Thoracic aorta (tissue), 2 donors: ENCODE results near the gene PLAC8L1. TPM values are rescaled to one million over a fixed set of nuclear protein-coding genes. Genes with fewer than 3 reads are reported as not detected.
"Not testable (repeated sequence)": the region's sequence is repeated elsewhere in the genome, so short reads cannot be mapped to it uniquely, and the experiment has no call there.

Experiments
- ATAC-seq: fragments of 150-250 bp; one replicate; pipeline ENCODE4 v1.8.0; 2017; ENCODE audit warnings: low read depth; ENCODE audit not compliant: insufficient number of reproducible peaks, low FRiP score
- DNase-seq: peaks from one replicate; pipeline ENCODE4 v3.0.0-alpha.2; 2020; ENCODE audit warnings: low spot score
- H3K27ac ChIP-seq, 2 donors: fragments of 200-600 bp; sonication (generic); 1 replicate in 1 of 2; 2 replicates in 1 of 2; pipeline ENCODE4 v1.5.1; 2016; ENCODE audit warnings: mild to moderate bottlenecking in 2 of 2, moderate library complexity in 2 of 2
- H3K27me3 ChIP-seq: fragments of 200-600 bp; sonication (generic); replicated peaks from 2 replicates; pipeline ENCODE4 v1.6.0; 2016; ENCODE audit warnings: mild to moderate bottlenecking; ENCODE audit not compliant: insufficient read depth
- H3K36me3 ChIP-seq: fragments of 200-600 bp; sonication (generic); one replicate; pipeline ENCODE4 v1.5.1; 2016
- H3K4me1 ChIP-seq, 2 donors: fragments of 200-600 bp; sonication (generic); 1 replicate in 1 of 2; 2 replicates in 1 of 2; pipeline versions ENCODE4 v1.5.1 to v1.6.0; 2016; ENCODE audit warnings: low read depth in 2 of 2, mild to moderate bottlenecking in 1 of 2; ENCODE audit not compliant: control insufficient read depth in 1 of 2
- H3K4me3 ChIP-seq: fragments of 200-600 bp; sonication (generic); 2 replicates; pipeline ENCODE4 v1.5.1; 2016; ENCODE audit warnings: mild to moderate bottlenecking
- H3K9me3 ChIP-seq: fragments of 200-600 bp; sonication (generic); 2 replicates; pipeline ENCODE4 v1.5.1; 2016
- CTCF ChIP-seq: fragments of 200-600 bp; sonication (generic); IDR thresholded peaks from one replicate; pipeline ENCODE4 v1.5.1; 2019; ENCODE audit warnings: antibody characterized with exemption
- total RNA-seq, 2 donors: library from RNA; depleted of rRNA; stranded (reverse); fragments of >200 nt; gene quantifications; one replicate each; pipeline versions ENCODE4 v1.1.0 to v1.2.3, GENCODE V29; 2016

Gene PLAC8L1
- total RNA-seq, 2 donors from 2014 or later: not detected

GRCh38 chr5:146111409-146111808 lies 6.0 kb upstream of the PLAC8L1 start:
- peaks cover 12% of the 10 kb centered on the region for H3K36me3 ChIP-seq
- DNase-seq (no peak), ATAC-seq (no peak)
- H3K27ac ChIP-seq: no peak overlapping the region
- no peaks in the 10 kb centered on the region for H3K27me3 ChIP-seq
- no peak overlapping the region for H3K4me3 ChIP-seq
- TF ChIP-seq CTCF: no peak
- no peaks in the 10 kb centered on the region for H3K9me3 ChIP-seq
- H3K4me1 ChIP-seq: no peaks in the 10 kb centered on the region

DNA sequence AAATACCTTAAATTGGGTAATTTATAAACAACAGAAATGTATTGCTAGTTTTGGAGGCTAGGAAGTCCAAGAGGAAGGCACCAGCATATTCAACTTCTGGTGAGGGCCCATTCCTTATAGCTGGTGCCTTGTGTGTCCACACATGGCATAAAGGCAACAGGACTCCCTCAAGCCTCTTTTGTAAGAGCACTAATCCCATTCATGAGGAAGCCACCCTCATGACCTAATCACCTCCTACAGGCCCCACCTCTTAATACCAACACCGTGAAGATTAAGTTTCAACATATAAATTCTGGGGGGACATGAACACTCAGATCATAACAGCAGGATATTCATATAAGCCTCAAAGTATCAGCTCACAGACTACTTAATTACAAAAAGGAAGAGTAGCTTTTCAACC lies 4.0 kb upstream of the PLAC8L1 start:
- no peaks in the 10 kb centered on the region for H3K9me3 ChIP-seq
- no peak for TF ChIP-seq CTCF
- ATAC-seq: no peak

DNA sequence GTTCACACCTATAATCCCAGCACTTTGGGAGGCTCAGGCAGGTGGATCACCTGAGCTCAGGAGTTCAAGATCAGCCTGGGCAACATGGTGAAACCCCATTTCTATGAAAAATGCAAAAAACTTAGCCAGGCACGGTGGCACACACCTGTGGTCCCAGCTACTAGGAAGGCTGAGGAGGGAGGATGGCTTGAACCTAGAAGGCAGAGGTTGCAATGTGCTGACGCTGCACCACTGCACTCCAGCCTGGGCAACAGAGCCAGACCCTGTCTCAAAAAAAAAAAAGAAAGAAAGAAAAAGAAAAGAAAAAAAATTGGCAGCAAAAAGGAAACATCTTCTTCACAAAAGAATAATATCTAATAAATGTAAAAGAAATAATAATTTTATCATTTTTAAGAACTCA lies 3.5 kb upstream of the PLAC8L1 start:
- not testable (repeated sequence) for H3K4me1 ChIP-seq, DNase-seq, H3K9me3 ChIP-seq, ATAC-seq, H3K27me3 ChIP-seq, H3K4me3 ChIP-seq, H3K27ac ChIP-seq, H3K36me3 ChIP-seq

More for the DNA sequence above, 4.0 kb upstream of the PLAC8L1 start:
- H3K4me1 ChIP-seq: no peaks in the 10 kb centered on the region
- DNase-seq: no peak
- H3K27ac ChIP-seq: no peak overlapping the region
- H3K36me3 ChIP-seq: peaks cover 8% of the 10 kb centered on the region
- no peak overlapping the region for H3K4me3 ChIP-seq
- H3K27me3 ChIP-seq: no peaks in the 10 kb centered on the region

DNA sequence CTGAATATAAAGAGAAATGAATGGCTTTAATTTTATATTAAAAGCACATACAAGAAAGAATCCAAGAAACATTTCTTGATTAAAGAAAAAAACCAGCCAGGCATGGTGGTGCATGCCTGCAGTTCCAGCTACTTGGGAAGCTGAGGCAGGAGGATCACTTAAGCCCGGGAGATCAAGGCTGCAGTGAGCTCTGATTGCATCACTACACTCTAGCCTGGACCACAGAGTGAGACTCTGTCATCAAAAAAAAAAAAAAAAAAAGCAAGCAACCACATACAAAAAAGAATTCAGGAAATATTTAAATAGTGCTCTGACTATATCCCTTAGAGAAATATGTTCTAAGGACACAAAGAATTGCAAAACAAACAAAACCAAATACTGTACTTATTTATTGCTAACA lies 2.5 kb upstream of the PLAC8L1 start:
- H3K27me3 ChIP-seq: no peaks in the 10 kb centered on the region
- no peak overlapping the region for H3K27ac ChIP-seq
- no peak for ATAC-seq
- H3K4me1 ChIP-seq: no peaks in the 10 kb centered on the region
- H3K36me3 ChIP-seq: peaks cover 5% of the 10 kb centered on the region
- no peak for DNase-seq
- H3K4me3 ChIP-seq: no peak overlapping the region
- TF ChIP-seq CTCF: no peak
- H3K9me3 ChIP-seq: no peaks in the 10 kb centered on the region

DNA sequence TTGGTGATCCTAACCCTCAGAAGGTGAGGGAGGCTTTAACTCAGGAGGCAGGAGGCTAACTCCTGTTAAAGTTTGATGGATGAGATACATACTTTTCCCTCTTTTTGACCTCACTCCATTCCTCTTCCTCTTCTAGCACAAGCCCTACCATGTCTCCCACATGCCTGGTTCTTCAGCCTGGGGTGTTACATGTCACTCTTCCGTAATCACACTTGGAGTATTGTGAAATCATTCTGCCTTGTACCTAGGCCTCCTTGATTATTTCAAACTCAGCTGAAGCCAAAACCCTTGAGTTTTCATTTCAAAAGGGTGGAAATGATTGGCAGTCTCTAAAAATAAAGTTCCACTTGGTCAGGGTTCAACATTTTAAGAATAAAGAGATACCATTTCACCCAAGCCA lies 1.8 kb downstream of the PLAC8L1 start:
- no peak for DNase-seq
- no peak for TF ChIP-seq CTCF
- Histone ChIP-seq H3K9me3 (no peaks in the 10 kb centered on the region), H3K4me1 (no peaks in the 10 kb centered on the region), H3K4me3 (no peak overlapping the region), H3K27me3 (no peaks in the 10 kb centered on the region), H3K36me3 (no peaks in the 10 kb centered on the region), H3K27ac (no peak overlapping the region)
- no peak for ATAC-seq

DNA sequence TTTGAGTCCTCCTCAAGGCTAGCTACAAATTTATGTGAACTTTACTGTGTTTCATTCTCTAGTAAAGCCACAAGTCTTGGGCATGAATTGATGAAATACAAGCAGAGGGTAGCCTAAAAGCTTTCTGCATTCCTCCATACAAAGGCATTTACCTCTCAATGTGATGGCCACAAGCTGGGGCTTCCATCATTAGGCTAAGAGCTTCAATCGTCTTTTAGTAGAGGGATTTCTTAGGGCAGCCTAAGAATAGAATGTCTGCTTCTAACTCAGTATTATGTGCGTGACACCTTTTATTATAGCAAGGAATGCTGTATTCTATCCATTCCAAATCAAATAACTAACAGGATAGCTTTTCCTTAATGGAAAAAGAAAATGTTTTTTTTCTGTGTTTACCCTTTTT lies 3.7 kb downstream of the PLAC8L1 start:
- no peak for ATAC-seq

More for the DNA sequence above, 3.7 kb downstream of the PLAC8L1 start:
- Histone ChIP-seq H3K27ac (no peak overlapping the region), H3K9me3 (no peaks in the 10 kb centered on the region), H3K27me3 (no peaks in the 10 kb centered on the region), H3K36me3 (no peaks in the 10 kb centered on the region), H3K4me3 (no peak overlapping the region), H3K4me1 (no peaks in the 10 kb centered on the region)
- DNase-seq: no peak
- TF ChIP-seq CTCF: no peak
